B cell (primary cell): ENCODE results near the gene PFN3.

Experiments
- EZH2 ChIP-seq: IDR thresholded peaks from 2 replicates; pipeline ENCODE4 v1.6.1; 2012; ENCODE audit warnings: borderline replicate concordance, low read depth, mild to moderate bottlenecking, moderate library complexity, low read length; ENCODE audit not compliant: insufficient read depth, poor library complexity, severe bottlenecking
- TF ChIP-seq, protein P1 (sequence below): fragments of 200-600 bp; IDR thresholded peaks from one replicate; pipeline ENCODE4 v1.8.0; 2022; ENCODE audit warnings: antibody characterized with exemption, mild to moderate bottlenecking

DNA sequence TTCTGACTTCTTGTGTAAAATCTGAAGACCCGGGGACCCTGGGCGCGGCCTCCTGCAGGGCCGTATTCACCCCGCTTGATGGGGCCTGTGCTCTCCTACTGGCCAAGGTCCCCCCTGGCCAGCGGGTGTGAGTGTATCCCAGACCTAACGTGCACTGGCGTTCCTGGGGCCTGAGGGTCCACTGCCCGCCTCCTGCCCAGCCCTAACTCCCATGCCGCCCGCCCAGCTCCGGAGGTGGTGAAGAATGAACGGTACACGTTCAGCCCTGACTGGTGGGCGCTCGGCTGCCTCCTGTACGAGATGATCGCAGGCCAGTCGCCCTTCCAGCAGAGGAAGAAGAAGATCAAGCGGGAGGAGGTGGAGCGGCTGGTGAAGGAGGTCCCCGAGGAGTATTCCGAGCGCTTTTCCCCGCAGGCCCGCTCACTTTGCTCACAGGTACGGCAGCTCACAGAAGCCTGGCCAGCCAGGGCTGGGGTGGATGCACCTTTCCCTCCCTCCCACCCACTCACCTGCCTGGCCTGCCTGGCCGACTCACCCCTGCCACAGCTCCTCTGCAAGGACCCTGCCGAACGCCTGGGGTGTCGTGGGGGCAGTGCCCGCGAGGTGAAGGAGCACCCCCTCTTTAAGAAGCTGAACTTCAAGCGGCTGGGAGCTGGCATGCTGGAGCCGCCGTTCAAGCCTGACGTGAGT, 35.5 kb upstream of the PFN3 start:
- TF ChIP-seq, protein P1, sequence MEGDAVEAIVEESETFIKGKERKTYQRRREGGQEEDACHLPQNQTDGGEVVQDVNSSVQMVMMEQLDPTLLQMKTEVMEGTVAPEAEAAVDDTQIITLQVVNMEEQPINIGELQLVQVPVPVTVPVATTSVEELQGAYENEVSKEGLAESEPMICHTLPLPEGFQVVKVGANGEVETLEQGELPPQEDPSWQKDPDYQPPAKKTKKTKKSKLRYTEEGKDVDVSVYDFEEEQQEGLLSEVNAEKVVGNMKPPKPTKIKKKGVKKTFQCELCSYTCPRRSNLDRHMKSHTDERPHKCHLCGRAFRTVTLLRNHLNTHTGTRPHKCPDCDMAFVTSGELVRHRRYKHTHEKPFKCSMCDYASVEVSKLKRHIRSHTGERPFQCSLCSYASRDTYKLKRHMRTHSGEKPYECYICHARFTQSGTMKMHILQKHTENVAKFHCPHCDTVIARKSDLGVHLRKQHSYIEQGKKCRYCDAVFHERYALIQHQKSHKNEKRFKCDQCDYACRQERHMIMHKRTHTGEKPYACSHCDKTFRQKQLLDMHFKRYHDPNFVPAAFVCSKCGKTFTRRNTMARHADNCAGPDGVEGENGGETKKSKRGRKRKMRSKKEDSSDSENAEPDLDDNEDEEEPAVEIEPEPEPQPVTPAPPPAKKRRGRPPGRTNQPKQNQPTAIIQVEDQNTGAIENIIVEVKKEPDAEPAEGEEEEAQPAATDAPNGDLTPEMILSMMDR, result no peak
- TF ChIP-seq EZH2, result no peak
